SU-DHL-6 (cell line): ENCODE data around the gene PNMT.

Experiments
- H2AFZ ChIP-seq: fragments of 200-600 bp; sonication (generic); 2 replicates; pipeline ENCODE4 v1.6.1; 2014; ENCODE audit warnings: low read depth, mild to moderate bottlenecking, moderate library complexity, mixed read lengths, antibody characterized with exemption, low read length; ENCODE audit not compliant: severe bottlenecking
- H3F3A ChIP-seq: fragments of 200-600 bp; shearing (Covaris generic); 2 replicates; pipeline ENCODE4 v1.6.0; 2016; ENCODE audit warnings: antibody characterized with exemption, mild to moderate bottlenecking; ENCODE audit not compliant: insufficient read depth
- H3K27ac ChIP-seq: fragments of 200-600 bp; sonication (generic); 2 replicates; pipeline ENCODE4 v1.5.1; 2016; ENCODE audit warnings: low read depth, mild to moderate bottlenecking, low read length, moderate library complexity, mixed read lengths
- H3K27me3 ChIP-seq: fragments of 200-600 bp; sonication (generic), shearing (Covaris generic); 2 replicates; pipeline ENCODE4 v1.6.0; 2014; ENCODE audit warnings: mild to moderate bottlenecking, low read length
- H3K36me3 ChIP-seq: fragments of 200-600 bp; sonication (generic); 2 replicates; pipeline ENCODE4 v1.6.1; 2014; ENCODE audit warnings: mild to moderate bottlenecking, low read length, mixed read lengths
- H3K4me2 ChIP-seq: fragments of 300-600, 200-600 bp; shearing (Covaris generic), sonication (generic); 2 replicates; pipeline ENCODE4 v1.6.0; 2014; ENCODE audit warnings: low read length, low read depth, mild to moderate bottlenecking; ENCODE audit not compliant: poor library complexity, severe bottlenecking
- H3K4me3 ChIP-seq: fragments of 200-600 bp; sonication (generic); 2 replicates; pipeline ENCODE4 v1.5.1; 2014; ENCODE audit warnings: antibody characterized with exemption, low read length, mild to moderate bottlenecking, mixed read lengths; ENCODE audit not compliant: insufficient read depth, poor library complexity, severe bottlenecking
- H3K79me2 ChIP-seq: fragments of 200-600 bp; sonication (generic); 2 replicates; pipeline ENCODE4 v1.6.1; 2014; ENCODE audit warnings: mild to moderate bottlenecking, low read length, moderate library complexity; ENCODE audit not compliant: insufficient read depth
- H3K9ac ChIP-seq: fragments of 200-600 bp; sonication (generic); 2 replicates; pipeline ENCODE4 v1.7.0; 2014; ENCODE audit warnings: mild to moderate bottlenecking, low read length
- H3K9me2 ChIP-seq: fragments of 200-600 bp; sonication (generic); replicated peaks from 2 replicates; pipeline ENCODE4 v1.6.1; 2014; ENCODE audit warnings: low read length; ENCODE audit not compliant: insufficient read depth
- H3K9me3 ChIP-seq: fragments of 200-600 bp; sonication (generic); 2 replicates; pipeline ENCODE4 v1.6.1; 2014; ENCODE audit warnings: low read length, mixed read lengths; ENCODE audit not compliant: insufficient read depth
- H4K20me1 ChIP-seq: fragments of 200-600 bp; sonication (generic); 2 replicates; pipeline ENCODE4 v1.6.1; 2014; ENCODE audit warnings: low read depth, mild to moderate bottlenecking, antibody characterized with exemption, low read length, moderate library complexity, mixed read lengths
- EZH2phosphoT487 ChIP-seq: fragments of 200-600 bp; sonication (generic), shearing (Covaris generic); conservative IDR thresholded peaks from 2 replicates; pipeline ENCODE4 v1.6.1; 2018; ENCODE audit warnings: mild to moderate bottlenecking, antibody characterized with exemption, low read length, moderate library complexity, mixed read lengths
- TF ChIP-seq, protein P1 (sequence below): fragments of 200-600 bp; sonication (generic); IDR thresholded peaks from one replicate; pipeline ENCODE4 v1.5.1; 2017; ENCODE audit warnings: antibody characterized with exemption, mild to moderate bottlenecking, low read length, moderate library complexity; ENCODE audit not compliant: insufficient read depth, poor library complexity, severe bottlenecking

The PNMT gene

DNA sequence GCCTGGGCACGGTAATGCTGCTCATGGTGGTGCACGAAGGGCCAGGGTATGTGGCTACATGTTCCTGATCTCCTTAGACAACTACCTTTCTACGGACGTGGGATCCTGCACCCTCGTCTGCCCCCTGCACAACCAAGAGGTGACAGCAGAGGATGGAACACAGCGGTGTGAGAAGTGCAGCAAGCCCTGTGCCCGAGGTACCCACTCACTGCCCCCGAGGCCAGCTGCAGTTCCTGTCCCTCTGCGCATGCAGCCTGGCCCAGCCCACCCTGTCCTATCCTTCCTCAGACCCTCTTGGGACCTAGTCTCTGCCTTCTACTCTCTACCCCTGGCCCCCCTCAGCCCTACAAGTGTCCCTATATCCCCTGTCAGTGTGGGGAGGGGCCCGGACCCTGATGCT lies 43.6 kb downstream of the PNMT start:
- Histone ChIP-seq H3K9me3 (no peaks in the 10 kb centered on the region), H3K9me2 (no peaks in the 10 kb centered on the region), H3K79me2 (no peaks in the 10 kb centered on the region), H3K27me3 (no peaks in the 10 kb centered on the region), H2AFZ (no peak overlapping the region), H3K27ac (no peak overlapping the region), H3K9ac (no peak overlapping the region), H3K36me3 (no peaks in the 10 kb centered on the region), H3F3A (no peaks in the 10 kb centered on the region), H3K4me2 (no peak overlapping the region), H3K4me3 (no peak overlapping the region), H4K20me1 (no peaks in the 10 kb centered on the region)
- TF ChIP-seq EZH2phosphoT487: no peak
- TF ChIP-seq, protein P1, sequence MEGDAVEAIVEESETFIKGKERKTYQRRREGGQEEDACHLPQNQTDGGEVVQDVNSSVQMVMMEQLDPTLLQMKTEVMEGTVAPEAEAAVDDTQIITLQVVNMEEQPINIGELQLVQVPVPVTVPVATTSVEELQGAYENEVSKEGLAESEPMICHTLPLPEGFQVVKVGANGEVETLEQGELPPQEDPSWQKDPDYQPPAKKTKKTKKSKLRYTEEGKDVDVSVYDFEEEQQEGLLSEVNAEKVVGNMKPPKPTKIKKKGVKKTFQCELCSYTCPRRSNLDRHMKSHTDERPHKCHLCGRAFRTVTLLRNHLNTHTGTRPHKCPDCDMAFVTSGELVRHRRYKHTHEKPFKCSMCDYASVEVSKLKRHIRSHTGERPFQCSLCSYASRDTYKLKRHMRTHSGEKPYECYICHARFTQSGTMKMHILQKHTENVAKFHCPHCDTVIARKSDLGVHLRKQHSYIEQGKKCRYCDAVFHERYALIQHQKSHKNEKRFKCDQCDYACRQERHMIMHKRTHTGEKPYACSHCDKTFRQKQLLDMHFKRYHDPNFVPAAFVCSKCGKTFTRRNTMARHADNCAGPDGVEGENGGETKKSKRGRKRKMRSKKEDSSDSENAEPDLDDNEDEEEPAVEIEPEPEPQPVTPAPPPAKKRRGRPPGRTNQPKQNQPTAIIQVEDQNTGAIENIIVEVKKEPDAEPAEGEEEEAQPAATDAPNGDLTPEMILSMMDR: no peak

DNA sequence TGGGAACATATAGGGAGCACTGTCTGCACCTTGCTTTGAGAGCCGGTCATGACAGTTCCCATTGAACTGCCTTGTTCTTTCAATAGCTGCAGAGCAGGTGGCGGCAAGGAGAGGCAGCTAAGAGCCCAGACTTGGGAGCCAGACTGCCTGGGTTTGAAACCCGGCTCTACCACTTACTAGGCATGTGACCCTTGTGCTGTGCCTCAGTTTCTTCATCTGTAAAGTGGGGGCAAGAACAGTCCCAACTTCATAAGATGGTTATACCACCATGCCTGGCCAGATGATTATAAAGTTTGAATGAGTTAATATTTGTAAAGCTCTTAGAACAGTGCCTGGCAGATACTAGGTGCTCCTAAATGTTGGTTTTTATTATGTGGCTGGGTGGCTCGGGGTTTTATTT lies 46.0 kb downstream of the PNMT start:
- TF ChIP-seq EZH2phosphoT487: no peak
- TF ChIP-seq, protein P1: no peak
- no peak overlapping the region for H3K9ac ChIP-seq
- no peak overlapping the region for H3K27ac ChIP-seq
- H3K36me3 ChIP-seq: no peaks in the 10 kb centered on the region
- no peak overlapping the region for H3K4me2 ChIP-seq
- H2AFZ ChIP-seq: no peak overlapping the region
- H3K79me2 ChIP-seq: no peaks in the 10 kb centered on the region
- no peaks in the 10 kb centered on the region for H3F3A ChIP-seq
- no peaks in the 10 kb centered on the region for H3K27me3 ChIP-seq
- H3K9me2 ChIP-seq: no peaks in the 10 kb centered on the region
- no peaks in the 10 kb centered on the region for H3K9me3 ChIP-seq
- no peak overlapping the region for H3K4me3 ChIP-seq
- H4K20me1 ChIP-seq: no peaks in the 10 kb centered on the region

DNA sequence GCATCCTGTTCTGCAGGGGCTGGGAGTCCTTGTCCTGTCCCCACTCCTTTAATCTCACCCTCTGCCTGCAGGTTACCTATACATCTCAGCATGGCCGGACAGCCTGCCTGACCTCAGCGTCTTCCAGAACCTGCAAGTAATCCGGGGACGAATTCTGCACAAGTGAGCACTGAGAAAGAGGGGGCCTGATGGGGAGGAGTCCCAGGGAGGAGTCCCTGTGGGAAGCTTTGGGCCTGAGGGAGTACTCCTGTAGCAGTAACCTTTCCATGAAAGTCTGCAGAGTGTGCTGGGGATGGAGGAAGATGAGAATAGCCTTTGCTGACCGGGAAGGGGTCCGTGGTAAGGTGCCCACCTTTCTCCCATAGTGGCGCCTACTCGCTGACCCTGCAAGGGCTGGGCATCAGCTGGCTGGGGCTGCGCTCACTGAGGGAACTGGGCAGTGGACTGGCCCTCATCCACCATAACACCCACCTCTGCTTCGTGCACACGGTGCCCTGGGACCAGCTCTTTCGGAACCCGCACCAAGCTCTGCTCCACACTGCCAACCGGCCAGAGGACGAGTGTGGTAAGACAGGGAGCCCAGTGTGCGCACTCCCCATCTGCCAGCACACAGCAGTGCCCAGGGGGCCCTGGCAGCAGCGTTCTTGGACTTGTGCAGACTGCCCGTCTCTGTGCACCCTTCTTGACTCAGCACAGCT lies 47.3 kb downstream of the PNMT start:
- Histone ChIP-seq H3K4me2 (no peak overlapping the region), H3F3A (no peaks in the 10 kb centered on the region), H3K36me3 (no peaks in the 10 kb centered on the region), H3K27ac (no peak overlapping the region), H3K9me2 (no peaks in the 10 kb centered on the region), H3K4me3 (no peak overlapping the region), H3K79me2 (no peaks in the 10 kb centered on the region), H3K9me3 (no peaks in the 10 kb centered on the region), H4K20me1 (no peaks in the 10 kb centered on the region), H3K27me3 (no peaks in the 10 kb centered on the region), H2AFZ (no peak overlapping the region), H3K9ac (no peak overlapping the region)
- TF ChIP-seq, protein P1: no peak
- no peak for TF ChIP-seq EZH2phosphoT487
